HG02588 (cell line): ENCODE data around the gene RNF40.
"Not testable (repeated sequence)": the region's sequence is repeated elsewhere in the genome, so short reads cannot be mapped to it uniquely, and the experiment has no call there.

ENCODE experiments used
- ATAC-seq: cut with Tn5 transposase; IDR thresholded peaks from one replicate; pipeline ENCODE4 v1.9.1; 2021; ENCODE audit warnings: mild to moderate bottlenecking, moderate library complexity; ENCODE audit not compliant: unreplicated experiment

The RNF40 gene

DNA sequence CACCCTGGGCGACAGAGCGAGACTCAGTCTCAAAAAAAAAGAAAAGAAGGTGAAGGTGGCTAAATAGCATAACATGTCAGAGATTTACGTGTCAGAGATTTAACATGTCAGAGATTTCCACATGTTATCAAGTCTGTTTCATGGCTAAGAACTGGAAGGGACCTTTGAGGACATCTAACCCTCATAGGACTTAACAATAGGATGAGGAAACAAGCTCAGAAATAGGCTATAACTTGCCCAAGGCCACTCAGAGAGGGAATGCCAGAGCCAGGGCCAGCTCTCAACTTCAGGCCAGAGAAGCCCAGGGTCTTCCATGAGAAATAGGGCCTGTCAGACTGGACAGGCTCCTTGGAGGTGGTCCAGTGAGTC is 51.7 kb downstream of the RNF40 start:
- no peak for ATAC-seq

DNA sequence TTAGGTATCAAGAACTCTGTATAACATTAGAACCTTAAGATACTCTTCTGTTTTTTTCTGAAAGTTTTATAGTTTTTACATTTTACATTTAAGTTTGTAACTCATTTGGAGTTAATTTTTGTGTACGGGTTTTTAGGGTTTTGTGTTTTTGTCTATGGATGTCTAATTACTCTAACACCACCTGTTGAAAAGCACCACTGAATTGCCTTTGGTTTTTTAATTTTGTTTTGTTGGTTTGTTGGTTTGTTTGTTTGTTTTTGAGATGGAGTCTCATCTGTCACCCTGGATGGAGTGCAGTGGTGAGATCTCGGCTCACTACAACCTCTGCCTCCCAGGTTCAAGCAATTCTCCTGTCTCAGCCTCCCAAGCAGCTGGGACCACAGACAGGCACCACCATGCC is 54.6 kb downstream of the RNF40 start:
- ATAC-seq: no peak

- no peak for ATAC-seq
Observed at GRCh38 chr16:30820952-30821421, 58.9 kb downstream of the RNF40 start.

DNA sequence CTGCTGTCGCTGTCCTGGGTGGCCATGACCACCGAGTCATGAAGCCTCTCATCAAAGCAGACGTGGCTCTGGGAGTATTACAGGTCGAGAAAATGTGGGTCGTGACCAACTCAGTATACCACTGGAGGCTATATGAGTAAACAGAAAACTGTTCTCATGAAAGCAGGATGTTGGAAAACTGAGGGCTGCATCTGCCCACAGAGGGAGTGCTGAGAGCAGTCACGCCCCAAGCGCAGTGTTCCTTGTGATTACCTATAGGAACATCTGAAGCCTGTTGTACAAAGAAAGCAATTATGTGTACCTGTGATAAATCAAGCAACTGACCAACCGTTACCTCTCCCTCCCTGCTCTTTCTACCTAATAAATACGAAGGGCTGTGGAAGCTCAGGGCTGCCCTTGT is 59.3 kb downstream of the RNF40 start:
- ATAC-seq: not testable (repeated sequence)

DNA sequence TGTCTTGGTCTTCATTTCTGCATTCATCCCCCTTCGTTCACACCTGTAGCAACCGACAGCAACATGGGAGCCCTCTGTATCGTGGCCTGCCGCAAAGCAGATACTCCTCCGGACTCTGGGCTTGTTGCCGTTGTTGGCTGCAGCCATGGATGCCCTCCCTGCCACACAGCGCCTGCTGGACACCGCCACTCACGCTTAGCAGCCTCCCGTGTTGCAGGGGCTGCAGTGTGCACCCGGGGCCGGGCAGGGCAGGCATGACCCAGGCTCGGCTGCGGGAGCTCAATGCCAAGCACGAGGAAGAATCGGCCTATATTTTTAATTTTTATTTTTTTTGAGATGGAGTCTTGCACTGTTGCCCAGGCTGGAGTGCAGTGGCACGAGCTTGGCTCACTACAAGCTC is 59.8 kb downstream of the RNF40 start:
- ATAC-seq: no peak
